ENCODE results near the gene GRN. TPM values are rescaled to one million over a fixed set of nuclear protein-coding genes. Genes with fewer than 3 reads are reported as not detected.

GRN gene
- polyA plus RNA-seq (2013, experiment 1 of 2; ENCODE audit: insufficient read length): 254 TPM
- polyA plus RNA-seq (2013, experiment 2 of 2; ENCODE audit: insufficient read length): 261 TPM

GRCh38 chr17:44344939-44345453 is at the start of gene GRN:
TSS of gene GRN (plus strand) at chr17:44345302. CDS start at chr17:44349165, 3,863 bp downstream.
- DNase-seq: peak; percentile 100

- no peak for DNase-seq
These were observed 47.1 kb upstream of the GRN start for GRCh38 chr17:44297975-44298374.

- DNase-seq: no peak
These were observed 40.5 kb upstream of the GRN start for GRCh38 chr17:44304651-44305050.

- DNase-seq: peak; percentile 13
These were observed 37.5 kb upstream of the GRN start for GRCh38 chr17:44307387-44308186.

- DNase-seq: peak; percentile 81
These were observed 36.7 kb upstream of the GRN start, which contains the start of gene RUNDC3A for GRCh38 chr17:44308320-44308818. TSS of gene RUNDC3A (plus strand) at chr17:44308601. CDS start at chr17:44308833, 232 bp downstream.

- no peak for DNase-seq
These were observed 36.2 kb upstream of the GRN start for GRCh38 chr17:44308865-44309264.

GRCh38 chr17:44309472-44309871 is 35.6 kb upstream of the GRN start:
- no peak for DNase-seq

GRCh38 chr17:44310188-44310587 is 34.9 kb upstream of the GRN start:
- no peak for DNase-seq

GRCh38 chr17:44310609-44311376 is 34.3 kb upstream of the GRN start:
- DNase-seq: no peak

- no peak for DNase-seq
These were observed 33.4 kb upstream of the GRN start for GRCh38 chr17:44311562-44312181.

- no peak for DNase-seq
These were observed 32.6 kb upstream of the GRN start for GRCh38 chr17:44312396-44313104.

GRCh38 chr17:44314031-44314430 is 31.1 kb upstream of the GRN start:
- DNase-seq: no peak

GRCh38 chr17:44314524-44314868 is 30.6 kb upstream of the GRN start:
- no peak for DNase-seq

- DNase-seq: no peak
These were observed 30.0 kb upstream of the GRN start for GRCh38 chr17:44314869-44315661.

- DNase-seq: no peak
These were observed 29.1 kb upstream of the GRN start for GRCh38 chr17:44315760-44316731.

- DNase-seq: no peak
These were observed 27.6 kb upstream of the GRN start for GRCh38 chr17:44317545-44317944.

GRCh38 chr17:44318077-44318892 is 26.8 kb upstream of the GRN start:
- no peak for DNase-seq

GRCh38 chr17:44320066-44320465 is 25.0 kb upstream of the GRN start:
- no peak for DNase-seq

Data from fibroblast of skin of scalp (primary cell).